ENCODE data around the gene BAZ2B. TPM values are rescaled to one million over a fixed set of nuclear protein-coding genes. Genes with fewer than 3 reads are reported as not detected.

Gene BAZ2B
- total RNA-seq, 4 donors from 2014 or later, result 104 to 301 (median 157) TPM

GRCh38 chr2:159438284-159438683 is 178.1 kb downstream of the BAZ2B start:
- TF ChIP-seq POLR2A (IDR thresholded peaks at IDR 0.05), result no peak
- TF ChIP-seq CTCF (IDR thresholded peaks at IDR 0.05), result no peak
- Histone ChIP-seq H3K4me1 (no peaks in the 10 kb centered on the region), H3K4me3 (no peak overlapping the region), H3K36me3 (peaks cover 0 to 68% (median 7%) of the 10 kb centered on the region in 3 donors), H3K27ac (no peak overlapping the region), H3K27me3 (no peaks in the 10 kb centered on the region), H3K9me3 (no peaks in the 10 kb centered on the region)
- no peak for DNase-seq

GRCh38 chr2:159432610-159433009 is 183.7 kb downstream of the BAZ2B start:
- Histone ChIP-seq H3K9me3 (no peaks in the 10 kb centered on the region), H3K27me3 (no peaks in the 10 kb centered on the region), H3K4me3 (no peak overlapping the region), H3K36me3 (peaks cover 0 to 56% (median 7%) of the 10 kb centered on the region in 3 donors), H3K4me1 (no peaks in the 10 kb centered on the region), H3K27ac (no peak overlapping the region)
- DNase-seq, result no peak
- TF ChIP-seq CTCF (IDR thresholded peaks at IDR 0.05) (no peak), POLR2A (IDR thresholded peaks at IDR 0.05) (no peak)

- Histone ChIP-seq H3K27ac (no peak overlapping the region), H3K4me3 (no peak overlapping the region), H3K9me3 (no peaks in the 10 kb centered on the region), H3K36me3 (peaks cover 0 to 76% (median 0%) of the 10 kb centered on the region in 3 donors), H3K4me1 (no peaks in the 10 kb centered on the region), H3K27me3 (no peaks in the 10 kb centered on the region)
- DNase-seq, result no peak
- no peak for TF ChIP-seq CTCF (IDR thresholded peaks at IDR 0.05)
- TF ChIP-seq POLR2A (IDR thresholded peaks at IDR 0.05), result no peak
Measured at GRCh38 chr2:159427048-159427447, 189.3 kb downstream of the BAZ2B start.

- peaks cover 0 to 37% (median 0%) of the 10 kb centered on the region in 3 donors for H3K36me3 ChIP-seq
- H3K4me3 ChIP-seq, result no peak overlapping the region
- no peaks in the 10 kb centered on the region for H3K4me1 ChIP-seq
- no peak overlapping the region for H3K27ac ChIP-seq
- H3K27me3 ChIP-seq, result no peaks in the 10 kb centered on the region
- H3K9me3 ChIP-seq, result no peaks in the 10 kb centered on the region
- DNase-seq, result no peak
- TF ChIP-seq POLR2A (IDR thresholded peaks at IDR 0.05), result no peak
- TF ChIP-seq CTCF (IDR thresholded peaks at IDR 0.05), result no peak
Measured at GRCh38 chr2:159419403-159419802, 196.9 kb downstream of the BAZ2B start.

GRCh38 chr2:159411460-159411859 is 204.9 kb downstream of the BAZ2B start:
- Histone ChIP-seq H3K36me3 (peaks cover 0 to 69% (median 0%) of the 10 kb centered on the region in 3 donors), H3K9me3 (no peaks in the 10 kb centered on the region), H3K27ac (no peak overlapping the region), H3K4me1 (no peaks in the 10 kb centered on the region), H3K4me3 (no peak overlapping the region), H3K27me3 (no peaks in the 10 kb centered on the region)
- no peak for DNase-seq
- TF ChIP-seq CTCF (IDR thresholded peaks at IDR 0.05), result no peak
- TF ChIP-seq POLR2A (IDR thresholded peaks at IDR 0.05), result no peak

- no peaks in the 10 kb centered on the region for H3K9me3 ChIP-seq
- no peaks in the 10 kb centered on the region for H3K4me1 ChIP-seq
- DNase-seq, result no peak
- no peaks in the 10 kb centered on the region for H3K27me3 ChIP-seq
- H3K4me3 ChIP-seq, result no peak overlapping the region
- TF ChIP-seq CTCF (IDR thresholded peaks at IDR 0.05), result no peak
- TF ChIP-seq POLR2A (IDR thresholded peaks at IDR 0.05), result no peak
- H3K36me3 ChIP-seq, result peaks cover 0 to 72% (median 0%) of the 10 kb centered on the region in 3 donors
- no peak overlapping the region for H3K27ac ChIP-seq
Measured at GRCh38 chr2:159410276-159410675, 206.1 kb downstream of the BAZ2B start.
